Measurements from ENCODE around the gene MEOX2.

The MEOX2 gene

GRCh38 chr7:15610503-15610902 is 76.0 kb downstream of the MEOX2 start:
- no peak for DNase-seq (ENCODE audit: low spot score)

DNA sequence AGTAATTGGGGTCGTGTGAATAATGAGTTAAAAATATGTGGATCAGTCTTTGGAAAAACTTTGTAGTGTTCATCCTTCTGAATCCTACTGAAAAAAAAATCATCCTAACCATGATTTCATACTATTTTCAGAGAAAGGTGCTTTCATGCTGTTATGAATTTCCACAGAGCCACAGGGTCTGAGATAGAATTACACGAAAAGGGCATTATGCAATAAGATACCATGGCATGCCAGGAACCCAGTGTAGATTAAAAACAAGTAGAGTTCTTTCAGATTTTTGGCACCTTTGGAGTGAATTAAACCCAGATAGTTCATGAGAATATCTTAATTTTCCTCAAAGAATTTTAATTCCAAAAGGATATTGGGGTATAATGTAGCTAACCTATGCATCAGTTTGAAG is 77.2 kb downstream of the MEOX2 start:
- no peak for DNase-seq (ENCODE audit: low spot score)

- no peak for DNase-seq (ENCODE audit: low spot score)
Measured at GRCh38 chr7:15607529-15608210, 78.8 kb downstream of the MEOX2 start.

DNA sequence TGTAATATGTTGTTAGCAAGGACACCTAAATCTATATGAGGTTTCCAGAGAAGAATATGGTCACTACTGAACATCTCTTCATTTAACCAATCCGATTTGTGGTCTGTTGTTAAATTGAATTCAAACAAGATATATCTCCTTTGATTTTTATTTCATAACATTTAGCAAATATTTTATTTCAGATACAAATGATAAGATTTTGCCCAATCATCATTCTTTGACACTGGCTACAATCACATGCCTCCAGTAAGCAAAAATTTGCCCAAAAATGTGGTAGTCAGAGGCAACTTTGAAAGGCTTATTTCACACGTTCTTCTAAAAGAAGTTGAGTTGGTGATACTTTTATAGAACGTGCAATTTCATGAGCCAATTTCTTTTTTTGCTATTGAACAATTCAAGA is 79.9 kb downstream of the MEOX2 start:
- no peak for DNase-seq (ENCODE audit: low spot score)

GRCh38 chr7:15604166-15604565 is 82.3 kb downstream of the MEOX2 start:
- no peak for DNase-seq (ENCODE audit: low spot score)

DNA sequence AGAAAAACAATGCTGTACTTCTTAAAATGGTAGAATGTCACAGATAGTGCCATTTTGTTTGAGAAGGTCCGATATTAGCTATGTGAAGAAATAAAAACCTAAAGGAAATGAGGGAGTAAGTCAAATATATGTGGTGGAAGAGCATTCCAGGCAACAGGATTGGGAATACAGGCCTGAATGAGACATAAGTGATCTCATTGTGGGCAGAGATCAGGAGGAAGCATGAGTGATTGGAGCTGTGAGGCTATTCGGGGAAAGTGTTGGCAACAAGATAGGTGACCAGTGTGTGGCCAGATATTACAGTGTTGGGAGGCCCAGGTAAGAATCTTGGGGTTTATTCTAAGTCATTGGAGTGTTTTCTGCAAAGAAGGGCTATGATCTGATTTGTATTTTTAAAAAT is 83.4 kb downstream of the MEOX2 start:
- DNase-seq (ENCODE audit: low spot score) = no peak

DNA sequence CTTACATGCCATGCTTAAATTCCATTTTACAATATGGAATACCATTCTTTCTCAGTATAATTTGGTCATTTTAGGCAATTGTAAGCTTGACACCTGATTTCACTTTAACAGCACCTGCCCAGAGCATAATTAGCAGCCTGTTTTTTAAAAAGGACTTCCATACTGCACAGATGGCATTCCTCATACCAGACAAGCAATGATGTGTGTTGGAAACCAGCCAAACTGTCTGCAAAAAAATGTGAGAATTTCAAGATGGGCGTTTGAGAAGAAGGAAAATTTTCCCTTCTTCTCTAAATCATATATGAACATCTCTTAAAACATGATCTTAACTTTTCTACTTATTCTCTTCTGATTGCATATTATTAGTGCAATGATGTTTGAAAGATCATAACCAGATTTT is 84.2 kb downstream of the MEOX2 start:
- no peak for DNase-seq (ENCODE audit: low spot score)

GRCh38 chr7:15601175-15601574 is 85.3 kb downstream of the MEOX2 start:
- DNase-seq (ENCODE audit: low spot score) = no peak

DNA sequence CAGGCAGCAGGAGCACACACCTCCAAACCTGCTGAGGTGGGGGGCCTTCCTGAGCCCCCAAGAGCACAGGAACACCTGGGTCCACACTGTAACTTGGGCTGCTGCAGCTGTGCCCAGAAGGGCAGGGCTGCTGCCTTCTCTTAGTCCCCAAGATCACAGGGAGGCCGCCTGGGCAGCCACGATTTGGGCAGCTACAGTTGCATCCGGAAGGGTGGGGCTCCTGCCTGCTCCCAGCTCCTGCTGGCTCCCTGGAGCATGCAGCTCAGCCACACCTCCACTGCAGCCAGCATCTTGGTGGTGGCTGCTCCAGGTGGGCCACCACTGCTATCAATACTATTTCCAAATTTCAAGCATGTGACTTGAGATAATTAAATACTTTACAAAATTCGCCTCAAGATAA is 86.2 kb downstream of the MEOX2 start:
- DNase-seq (ENCODE audit: low spot score) = no peak

DNA sequence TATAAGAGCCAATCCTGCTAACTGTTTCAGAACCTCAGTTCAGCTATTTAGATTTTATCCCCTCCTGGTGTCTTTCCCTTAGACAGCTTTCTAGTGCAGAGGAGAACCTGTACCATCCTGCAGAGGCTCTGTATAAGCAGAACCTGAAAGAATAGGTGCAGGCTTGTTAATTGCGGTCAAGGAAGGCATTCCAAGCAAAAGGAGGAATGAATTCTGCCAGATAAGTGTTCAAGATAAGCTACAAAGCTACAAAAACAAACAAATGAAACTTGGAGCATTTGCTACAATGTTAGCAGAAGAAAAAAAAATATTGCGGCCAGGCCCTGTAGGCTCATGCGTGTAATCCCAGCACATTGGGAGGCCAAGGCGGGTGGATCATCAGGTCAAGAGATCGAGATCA is 92.0 kb downstream of the MEOX2 start:
- DNase-seq (ENCODE audit: low spot score) = no peak

GRCh38 chr7:15593382-15593781 is 93.1 kb downstream of the MEOX2 start:
- no peak for DNase-seq (ENCODE audit: low spot score)

DNA sequence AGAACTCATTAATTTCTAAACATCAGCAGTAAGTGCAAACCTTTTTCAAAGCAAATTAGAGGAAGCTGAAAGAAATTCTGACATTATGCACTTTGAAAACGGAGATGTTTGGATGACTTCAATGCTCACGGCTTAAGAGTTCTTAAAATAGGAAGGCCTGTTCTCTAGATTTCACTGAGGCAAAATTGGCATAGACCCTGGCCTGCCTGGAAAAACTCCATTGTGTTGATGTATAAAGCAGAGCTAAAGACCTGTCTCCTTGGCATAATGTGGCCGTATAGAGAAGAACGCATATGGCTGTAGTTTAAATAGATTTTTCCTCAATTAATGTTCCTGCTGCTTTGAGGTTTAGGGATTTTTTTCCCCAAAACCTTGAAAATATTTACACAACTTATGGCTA is 100.2 kb downstream of the MEOX2 start:
- DNase-seq (ENCODE audit: low spot score) = no peak

- no peak for DNase-seq (ENCODE audit: low spot score)
Measured at GRCh38 chr7:15584575-15584974, 101.9 kb downstream of the MEOX2 start.

DNA sequence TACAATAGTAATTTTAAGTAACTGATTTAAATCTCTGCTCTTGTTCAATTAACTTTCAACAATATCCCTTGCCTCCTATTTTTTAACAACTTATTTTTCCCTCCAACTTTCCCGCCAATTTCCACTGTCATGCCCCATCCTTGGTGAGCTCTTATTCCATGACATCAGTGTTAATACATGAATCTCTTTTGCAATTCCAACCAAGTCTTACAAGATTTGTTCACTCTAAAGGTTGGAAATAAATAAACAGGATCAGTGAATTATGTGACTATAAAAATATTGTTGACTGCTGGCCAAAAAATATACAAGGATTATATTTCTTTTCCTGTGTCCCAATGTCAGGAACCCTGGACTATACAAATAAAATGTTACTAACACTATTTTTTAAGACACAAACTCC is 103.7 kb downstream of the MEOX2 start:
- no peak for DNase-seq (ENCODE audit: low spot score)

DNA sequence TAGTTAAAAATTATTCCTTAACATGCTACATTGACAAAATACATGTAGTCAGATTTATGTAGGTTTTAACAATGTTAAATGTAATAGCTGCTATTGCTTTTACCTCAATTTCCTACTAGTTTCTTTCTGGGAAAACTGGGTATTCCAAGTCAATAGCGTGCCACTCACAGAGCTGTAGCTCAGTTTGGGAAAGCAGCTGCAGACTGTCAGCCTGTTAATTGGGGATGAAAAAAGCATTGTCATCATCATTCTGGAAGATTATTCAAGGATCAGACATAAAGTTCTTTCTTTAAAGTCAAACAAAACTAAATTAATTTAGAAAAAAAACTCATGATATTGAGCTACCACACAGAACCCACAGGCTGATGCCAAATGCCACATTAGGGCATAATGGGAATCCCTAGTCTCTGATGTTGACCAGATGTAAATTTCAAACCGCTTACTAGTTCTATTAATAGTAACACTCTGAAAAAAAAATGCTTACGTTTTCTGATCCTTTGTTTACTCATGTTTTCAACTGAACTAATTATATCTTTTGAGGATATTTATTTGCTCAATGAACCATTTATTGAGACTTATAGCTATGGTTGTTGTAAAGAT is 105.0 kb downstream of the MEOX2 start:
- DNase-seq (ENCODE audit: low spot score) = no peak

GRCh38 chr7:15580604-15581351 is 105.7 kb downstream of the MEOX2 start:
- no peak for DNase-seq (ENCODE audit: low spot score)

DNA sequence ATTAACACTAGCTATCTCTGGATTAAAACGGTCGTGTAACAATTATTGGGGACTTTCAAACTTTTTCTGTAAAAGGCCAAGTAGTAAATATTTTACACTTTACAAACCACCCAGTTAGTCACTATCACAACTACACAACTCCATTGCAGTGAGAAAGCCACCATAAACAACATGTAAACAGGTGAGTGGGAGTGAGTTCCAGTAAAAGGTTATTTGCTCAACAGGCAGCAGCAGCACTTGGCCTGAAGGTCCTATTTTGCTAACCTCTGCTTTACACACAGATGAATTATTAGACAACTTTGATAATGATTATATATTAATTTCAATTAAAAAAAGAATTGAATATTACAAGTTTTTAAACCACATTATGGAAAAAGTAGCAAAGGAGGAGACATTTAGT is 108.9 kb downstream of the MEOX2 start:
- no peak for DNase-seq (ENCODE audit: low spot score)

DNA sequence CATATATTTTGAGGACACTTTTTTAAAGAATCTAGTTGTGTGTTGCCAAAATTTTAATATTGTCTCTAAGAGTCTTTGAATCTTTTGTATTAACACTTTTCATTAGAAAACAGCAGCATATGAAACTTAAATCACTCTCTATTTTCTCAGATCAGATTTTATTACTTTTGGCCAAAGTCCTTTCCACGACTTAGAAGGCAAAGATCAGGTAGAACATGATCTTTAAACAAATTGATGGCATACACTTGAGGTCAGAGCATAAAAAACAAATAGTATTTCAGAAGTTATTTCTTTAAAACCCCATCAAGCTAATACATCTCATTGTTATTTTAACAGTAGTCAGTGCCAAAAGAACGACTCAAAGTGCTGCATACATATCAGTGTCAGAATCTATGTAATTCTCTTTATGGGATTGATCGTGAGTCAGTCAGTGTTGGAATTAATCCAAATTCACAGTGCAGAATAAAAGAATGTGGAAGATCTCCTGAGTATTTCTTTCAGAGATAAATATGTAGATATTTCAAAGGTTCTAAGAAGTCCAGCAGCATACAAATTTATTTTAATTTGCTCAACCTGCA is 115.1 kb downstream of the MEOX2 start:
- no peak for DNase-seq (ENCODE audit: low spot score)

DNA sequence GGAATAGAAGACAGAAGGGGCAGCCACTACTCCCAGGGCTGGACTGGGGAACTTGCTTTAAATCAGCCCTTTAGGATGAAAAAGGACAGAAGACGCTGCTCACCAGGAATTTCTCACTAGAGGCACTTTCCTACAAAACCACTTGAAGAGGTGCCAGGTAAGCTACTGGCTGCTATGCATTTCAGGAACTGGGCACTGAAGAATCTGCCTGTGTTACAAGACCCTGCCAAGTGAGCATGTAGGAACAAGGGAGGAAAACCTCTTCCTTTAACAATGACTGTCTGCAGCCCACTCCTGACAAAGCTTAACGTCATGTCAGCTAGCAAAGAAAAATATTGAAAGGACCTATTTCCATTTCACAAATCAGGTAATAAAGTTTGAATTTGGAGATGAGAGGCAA is 118.8 kb downstream of the MEOX2 start:
- DNase-seq (ENCODE audit: low spot score) = no peak

- DNase-seq (ENCODE audit: low spot score) = no peak
Measured at GRCh38 chr7:15567036-15567435, 119.4 kb downstream of the MEOX2 start.

GRCh38 chr7:15566476-15566875 is 120.0 kb downstream of the MEOX2 start:
- no peak for DNase-seq (ENCODE audit: low spot score)

DNA sequence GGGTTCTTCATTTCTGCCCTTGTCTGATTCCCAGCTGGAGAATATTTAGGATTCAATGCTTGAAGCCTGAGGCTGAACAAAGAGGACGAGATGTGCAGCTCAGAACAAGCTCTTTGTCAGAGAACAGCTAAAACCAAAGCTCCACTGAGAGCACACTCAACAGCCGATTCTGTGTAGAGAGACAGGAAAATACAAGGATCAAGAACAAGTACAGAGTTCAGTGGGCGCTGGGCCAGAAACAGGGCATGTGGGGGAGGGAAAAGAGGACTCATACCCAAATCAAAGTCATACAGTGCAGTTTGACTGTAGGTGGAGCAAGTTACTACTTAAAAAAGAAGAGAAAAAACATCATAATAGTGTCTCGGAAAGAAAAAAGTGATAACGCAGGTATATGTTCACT is 124.6 kb downstream of the MEOX2 start, which contains the start of gene AGMO:
AGMO (minus strand) TSS at position 181 of the 400 bp plus-strand sequence.
- peak; percentile 34 for DNase-seq (ENCODE audit: low spot score)

Measured in HuH-7 (cell line).